Fibroblast of skin of scalp (primary cell): ENCODE data around the gene LAMA5.

Experiments
- DNase-seq: peaks from one replicate; pipeline ENCODE4 v3.0.0-alpha.2; 2013

LAMA5 gene

GRCh38 chr20:62403331-62403730 lies 36.2 kb upstream of the LAMA5 start:
- no peak for DNase-seq

- DNase-seq: no peak
Observed at GRCh38 chr20:62402456-62403150, 35.5 kb upstream of the LAMA5 start.

GRCh38 chr20:62401331-62401779 lies 34.2 kb upstream of the LAMA5 start:
- no peak for DNase-seq

GRCh38 chr20:62400541-62400940 lies 33.4 kb upstream of the LAMA5 start:
- no peak for DNase-seq

- DNase-seq: no peak
Observed at GRCh38 chr20:62400021-62400420, 32.9 kb upstream of the LAMA5 start.

GRCh38 chr20:62398120-62398821 lies 31.2 kb upstream of the LAMA5 start:
- no peak for DNase-seq

- DNase-seq: no peak
Observed at GRCh38 chr20:62396367-62397239, 29.5 kb upstream of the LAMA5 start.

GRCh38 chr20:62395311-62396242 lies 28.5 kb upstream of the LAMA5 start:
- DNase-seq: no peak

GRCh38 chr20:62394248-62395245 lies 27.4 kb upstream of the LAMA5 start:
- no peak for DNase-seq

GRCh38 chr20:62393830-62394229 lies 26.7 kb upstream of the LAMA5 start:
- DNase-seq: no peak

- no peak for DNase-seq
Observed at GRCh38 chr20:62393335-62393665, 26.2 kb upstream of the LAMA5 start.

- DNase-seq: no peak
Observed at GRCh38 chr20:62392621-62393334, 25.7 kb upstream of the LAMA5 start.

- DNase-seq: no peak
Observed at GRCh38 chr20:62392077-62392418, 24.9 kb upstream of the LAMA5 start.

GRCh38 chr20:62391165-62392076 lies 24.3 kb upstream of the LAMA5 start:
- no peak for DNase-seq

- no peak for DNase-seq
Observed at GRCh38 chr20:62390317-62391164, 23.4 kb upstream of the LAMA5 start.

GRCh38 chr20:62389601-62390087 lies 22.5 kb upstream of the LAMA5 start:
- DNase-seq: no peak

GRCh38 chr20:62388839-62389600 lies 21.9 kb upstream of the LAMA5 start:
- DNase-seq: no peak
